HG03565 (cell line): ENCODE data around the gene SLC34A2.

ENCODE experiments used
- ATAC-seq: cut with Tn5 transposase; IDR thresholded peaks from one replicate; pipeline ENCODE4 v1.9.1; 2021; ENCODE audit warnings: mild to moderate bottlenecking, moderate library complexity; ENCODE audit not compliant: unreplicated experiment

SLC34A2 gene

DNA sequence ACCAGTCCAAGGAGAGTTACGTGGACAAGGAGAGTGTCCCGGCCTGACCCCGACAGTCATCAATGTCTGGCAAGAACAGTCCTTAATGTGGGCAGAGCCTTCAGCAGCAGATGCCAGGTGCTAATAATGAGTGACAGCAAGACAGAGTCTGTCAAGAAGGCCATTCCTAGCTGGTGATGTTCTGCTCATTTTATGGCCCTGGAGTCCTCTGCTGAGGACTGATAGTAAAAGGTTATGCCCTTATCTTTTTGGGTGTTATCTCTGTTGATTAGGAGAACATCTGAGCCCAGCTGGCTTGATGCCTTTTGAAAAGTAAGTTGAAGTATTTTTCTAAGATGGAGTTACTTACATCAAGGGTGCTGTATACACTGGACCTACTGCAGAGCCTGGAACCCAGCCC is 67.3 kb downstream of the SLC34A2 start:
- ATAC-seq: no peak

DNA sequence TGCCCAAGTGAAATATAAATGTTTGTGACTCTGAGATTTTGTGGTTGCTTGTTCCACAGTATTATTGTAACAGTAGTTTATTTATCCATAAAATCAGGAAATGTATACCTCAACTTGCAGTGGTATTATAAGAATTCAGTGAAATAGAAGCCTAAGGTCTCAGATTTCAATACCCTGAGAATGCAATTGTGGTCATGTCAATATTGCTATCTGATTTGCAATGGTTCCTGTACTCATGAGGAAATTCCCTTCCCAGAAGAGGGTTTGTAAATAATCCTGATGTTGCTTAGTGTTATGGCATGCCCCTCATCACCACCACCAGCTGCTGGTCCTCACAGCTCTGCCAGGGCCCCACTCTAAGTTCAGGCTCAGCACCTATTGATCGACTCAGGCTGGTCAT is 67.8 kb downstream of the SLC34A2 start:
- no peak for ATAC-seq

DNA sequence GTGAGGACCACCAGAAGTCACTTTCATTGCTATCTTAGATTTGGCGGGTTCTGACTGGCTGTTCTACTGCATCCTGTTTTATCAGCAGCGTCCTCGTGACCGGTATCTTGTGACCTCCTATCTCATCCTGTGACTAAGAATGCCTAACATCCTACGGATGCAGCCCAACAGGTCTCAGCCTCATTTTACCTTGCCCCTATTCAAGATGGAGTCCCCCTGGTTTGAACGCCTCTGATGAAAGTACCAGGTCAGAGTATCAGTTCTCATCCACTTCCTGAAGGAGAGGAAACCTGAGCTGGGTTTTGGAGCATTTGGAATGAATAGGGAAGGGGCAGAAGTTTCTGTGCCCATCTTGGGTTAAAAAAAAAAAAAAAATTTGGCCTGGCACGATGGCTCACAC is 70.2 kb downstream of the SLC34A2 start:
- ATAC-seq: no peak

DNA sequence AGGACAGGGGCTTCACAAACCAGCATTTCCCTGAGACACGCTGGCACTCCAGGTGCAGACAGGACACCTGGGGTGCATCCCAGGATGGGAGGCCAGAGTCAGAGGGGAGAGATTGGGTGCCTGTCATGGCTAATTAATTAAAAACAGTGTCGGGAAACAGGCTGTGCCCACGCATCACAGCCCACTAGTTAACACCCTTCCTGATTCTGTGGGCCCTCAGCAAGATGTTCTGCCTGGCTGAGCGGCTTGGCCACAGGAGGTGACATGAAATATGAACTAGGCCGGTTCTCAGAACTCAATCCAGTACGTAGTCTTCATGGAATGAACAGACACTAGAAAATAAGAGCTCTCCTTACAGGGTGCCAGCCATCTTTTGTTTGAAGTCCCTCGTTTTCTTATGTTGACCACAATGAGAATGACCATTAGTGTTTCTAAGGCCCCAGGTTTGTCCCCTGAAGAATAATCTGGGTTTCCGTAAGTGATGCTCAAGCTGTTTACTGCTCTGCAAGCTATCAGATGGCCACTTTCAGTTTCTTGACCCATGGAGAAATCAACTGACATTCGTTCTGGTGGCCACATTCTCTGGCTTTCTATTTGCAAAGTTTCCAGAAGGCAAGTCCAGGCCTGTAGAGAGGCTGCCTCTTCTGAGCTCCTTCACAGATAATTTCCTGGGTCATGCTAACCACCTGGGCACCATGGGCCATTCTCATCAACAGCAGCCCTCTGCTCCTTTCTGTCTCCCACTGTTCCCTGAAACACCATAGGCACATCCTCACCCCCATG is 72.3 kb downstream of the SLC34A2 start:
- ATAC-seq: no peak
